Activated T-cell treated with anti-CD3 and anti-CD28 coated beads for 4 hours (primary cell): ENCODE data around the gene ERAL1.
"Not testable (repeated sequence)": the region's sequence is repeated elsewhere in the genome, so short reads cannot be mapped to it uniquely, and the experiment has no call there.

Source experiments
- DNase-seq: peaks from one replicate; pipeline ENCODE4 v3.0.0-alpha.2; 2020

ERAL1 gene

GRCh38 chr17:28880572-28880945 lies 25.7 kb downstream of the ERAL1 start:
- DNase-seq = no peak

- DNase-seq = no peak
Observed at GRCh38 chr17:28881533-28882056, 26.8 kb downstream of the ERAL1 start.

- DNase-seq = no peak
Observed at GRCh38 chr17:28882154-28882895, 27.5 kb downstream of the ERAL1 start.

GRCh38 chr17:28883967-28884702 lies 29.3 kb downstream of the ERAL1 start:
- no peak for DNase-seq

GRCh38 chr17:28885363-28885762 lies 30.5 kb downstream of the ERAL1 start:
- DNase-seq = no peak

GRCh38 chr17:28885951-28886350 lies 31.1 kb downstream of the ERAL1 start:
- no peak for DNase-seq

GRCh38 chr17:28887871-28888471 lies 33.2 kb downstream of the ERAL1 start:
- DNase-seq = no peak

- no peak for DNase-seq
Observed at GRCh38 chr17:28888832-28889231, 34.0 kb downstream of the ERAL1 start.

GRCh38 chr17:28889996-28890395 lies 35.2 kb downstream of the ERAL1 start:
- DNase-seq = no peak

GRCh38 chr17:28891201-28891600 lies 36.4 kb downstream of the ERAL1 start:
- DNase-seq = no peak

- DNase-seq = no peak
Observed at GRCh38 chr17:28892024-28892423, 37.2 kb downstream of the ERAL1 start.

GRCh38 chr17:28893248-28894183 lies 38.7 kb downstream of the ERAL1 start:
- DNase-seq = not testable (repeated sequence)

- no peak for DNase-seq
Observed at GRCh38 chr17:28895794-28896447, 41.1 kb downstream of the ERAL1 start.

GRCh38 chr17:28896491-28896883 lies 41.7 kb downstream of the ERAL1 start:
- DNase-seq = no peak

GRCh38 chr17:28896884-28897768 lies 42.3 kb downstream of the ERAL1 start, which contains the start of gene FLOT2:
TSS of gene FLOT2 (minus strand) at chr17:28897733. CDS start at chr17:28897574, 159 bp downstream.
- peak; percentile 49 for DNase-seq

GRCh38 chr17:28897769-28898526 lies 43.1 kb downstream of the ERAL1 start:
- no peak for DNase-seq

GRCh38 chr17:28898527-28898955 lies 43.7 kb downstream of the ERAL1 start:
- DNase-seq = no peak

- DNase-seq = no peak
Observed at GRCh38 chr17:28899212-28899815, 44.5 kb downstream of the ERAL1 start.

GRCh38 chr17:28900986-28901726 lies 46.3 kb downstream of the ERAL1 start:
- no peak for DNase-seq
